Liver (tissue), 3 donors: Measurements from ENCODE around the gene KCNK16.

ENCODE experiments used
- JUND ChIP-seq, 2 donors: IDR thresholded peaks; 2 replicates each; pipeline ENCODE4 v1.6.1; 2016; ENCODE audit warnings: antibody characterized with exemption in 2 of 2
- MAX ChIP-seq: IDR thresholded peaks from 2 replicates; pipeline ENCODE4 v1.6.1; 2016; ENCODE audit warnings: antibody characterized with exemption
- TAF1 ChIP-seq: conservative IDR thresholded peaks from 2 replicates; pipeline ENCODE4 v1.6.1; 2016; ENCODE audit warnings: antibody characterized with exemption, mild to moderate bottlenecking
- TF ChIP-seq, protein P1 (sequence below): IDR thresholded peaks from 2 replicates; pipeline ENCODE4 v1.6.1; 2016; ENCODE audit warnings: antibody characterized with exemption
- TF ChIP-seq, protein P2 (sequence below): IDR thresholded peaks from 2 replicates; pipeline ENCODE4 v1.6.1; 2016; ENCODE audit warnings: antibody characterized with exemption, mild to moderate bottlenecking
- TF ChIP-seq, protein P3 (sequence below): fragments of 150-350 bp; IDR thresholded peaks from 2 replicates; pipeline ENCODE4 v1.5.1; 2017; ENCODE audit warnings: improper control_type of control experiment, low read depth, low read length; ENCODE audit not compliant: missing input control
- donor health status: healthy.
- donor health status: healthy.

DNA sequence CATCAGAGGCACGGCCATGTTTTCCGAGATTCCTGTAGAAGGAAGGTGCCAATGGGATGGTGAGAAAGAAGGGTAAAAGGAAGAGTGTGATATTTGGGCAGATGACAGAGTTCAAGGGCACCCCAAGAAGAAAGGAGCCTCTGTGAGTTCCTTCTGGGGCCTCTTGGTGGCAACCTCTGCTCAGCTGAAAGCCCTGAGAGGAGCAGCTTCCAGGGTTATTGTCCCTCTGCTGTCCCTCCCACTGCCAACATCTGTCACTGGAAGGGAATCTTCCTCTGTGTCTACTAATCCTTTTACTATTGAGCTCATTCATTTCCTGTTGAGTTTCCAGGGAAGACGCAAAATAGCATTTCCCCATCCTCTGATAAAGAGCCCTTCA is 40.0 kb upstream of the KCNK16 start:
- TF ChIP-seq, protein P1, sequence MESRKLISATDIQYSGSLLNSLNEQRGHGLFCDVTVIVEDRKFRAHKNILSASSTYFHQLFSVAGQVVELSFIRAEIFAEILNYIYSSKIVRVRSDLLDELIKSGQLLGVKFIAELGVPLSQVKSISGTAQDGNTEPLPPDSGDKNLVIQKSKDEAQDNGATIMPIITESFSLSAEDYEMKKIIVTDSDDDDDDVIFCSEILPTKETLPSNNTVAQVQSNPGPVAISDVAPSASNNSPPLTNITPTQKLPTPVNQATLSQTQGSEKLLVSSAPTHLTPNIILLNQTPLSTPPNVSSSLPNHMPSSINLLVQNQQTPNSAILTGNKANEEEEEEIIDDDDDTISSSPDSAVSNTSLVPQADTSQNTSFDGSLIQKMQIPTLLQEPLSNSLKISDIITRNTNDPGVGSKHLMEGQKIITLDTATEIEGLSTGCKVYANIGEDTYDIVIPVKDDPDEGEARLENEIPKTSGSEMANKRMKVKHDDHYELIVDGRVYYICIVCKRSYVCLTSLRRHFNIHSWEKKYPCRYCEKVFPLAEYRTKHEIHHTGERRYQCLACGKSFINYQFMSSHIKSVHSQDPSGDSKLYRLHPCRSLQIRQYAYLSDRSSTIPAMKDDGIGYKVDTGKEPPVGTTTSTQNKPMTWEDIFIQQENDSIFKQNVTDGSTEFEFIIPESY, result no peak
- TF ChIP-seq JUND (IDR thresholded peaks at IDR 0.05), result no peak
- TF ChIP-seq, protein P2, sequence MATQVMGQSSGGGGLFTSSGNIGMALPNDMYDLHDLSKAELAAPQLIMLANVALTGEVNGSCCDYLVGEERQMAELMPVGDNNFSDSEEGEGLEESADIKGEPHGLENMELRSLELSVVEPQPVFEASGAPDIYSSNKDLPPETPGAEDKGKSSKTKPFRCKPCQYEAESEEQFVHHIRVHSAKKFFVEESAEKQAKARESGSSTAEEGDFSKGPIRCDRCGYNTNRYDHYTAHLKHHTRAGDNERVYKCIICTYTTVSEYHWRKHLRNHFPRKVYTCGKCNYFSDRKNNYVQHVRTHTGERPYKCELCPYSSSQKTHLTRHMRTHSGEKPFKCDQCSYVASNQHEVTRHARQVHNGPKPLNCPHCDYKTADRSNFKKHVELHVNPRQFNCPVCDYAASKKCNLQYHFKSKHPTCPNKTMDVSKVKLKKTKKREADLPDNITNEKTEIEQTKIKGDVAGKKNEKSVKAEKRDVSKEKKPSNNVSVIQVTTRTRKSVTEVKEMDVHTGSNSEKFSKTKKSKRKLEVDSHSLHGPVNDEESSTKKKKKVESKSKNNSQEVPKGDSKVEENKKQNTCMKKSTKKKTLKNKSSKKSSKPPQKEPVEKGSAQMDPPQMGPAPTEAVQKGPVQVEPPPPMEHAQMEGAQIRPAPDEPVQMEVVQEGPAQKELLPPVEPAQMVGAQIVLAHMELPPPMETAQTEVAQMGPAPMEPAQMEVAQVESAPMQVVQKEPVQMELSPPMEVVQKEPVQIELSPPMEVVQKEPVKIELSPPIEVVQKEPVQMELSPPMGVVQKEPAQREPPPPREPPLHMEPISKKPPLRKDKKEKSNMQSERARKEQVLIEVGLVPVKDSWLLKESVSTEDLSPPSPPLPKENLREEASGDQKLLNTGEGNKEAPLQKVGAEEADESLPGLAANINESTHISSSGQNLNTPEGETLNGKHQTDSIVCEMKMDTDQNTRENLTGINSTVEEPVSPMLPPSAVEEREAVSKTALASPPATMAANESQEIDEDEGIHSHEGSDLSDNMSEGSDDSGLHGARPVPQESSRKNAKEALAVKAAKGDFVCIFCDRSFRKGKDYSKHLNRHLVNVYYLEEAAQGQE, result no peak
- TF ChIP-seq, protein P3, sequence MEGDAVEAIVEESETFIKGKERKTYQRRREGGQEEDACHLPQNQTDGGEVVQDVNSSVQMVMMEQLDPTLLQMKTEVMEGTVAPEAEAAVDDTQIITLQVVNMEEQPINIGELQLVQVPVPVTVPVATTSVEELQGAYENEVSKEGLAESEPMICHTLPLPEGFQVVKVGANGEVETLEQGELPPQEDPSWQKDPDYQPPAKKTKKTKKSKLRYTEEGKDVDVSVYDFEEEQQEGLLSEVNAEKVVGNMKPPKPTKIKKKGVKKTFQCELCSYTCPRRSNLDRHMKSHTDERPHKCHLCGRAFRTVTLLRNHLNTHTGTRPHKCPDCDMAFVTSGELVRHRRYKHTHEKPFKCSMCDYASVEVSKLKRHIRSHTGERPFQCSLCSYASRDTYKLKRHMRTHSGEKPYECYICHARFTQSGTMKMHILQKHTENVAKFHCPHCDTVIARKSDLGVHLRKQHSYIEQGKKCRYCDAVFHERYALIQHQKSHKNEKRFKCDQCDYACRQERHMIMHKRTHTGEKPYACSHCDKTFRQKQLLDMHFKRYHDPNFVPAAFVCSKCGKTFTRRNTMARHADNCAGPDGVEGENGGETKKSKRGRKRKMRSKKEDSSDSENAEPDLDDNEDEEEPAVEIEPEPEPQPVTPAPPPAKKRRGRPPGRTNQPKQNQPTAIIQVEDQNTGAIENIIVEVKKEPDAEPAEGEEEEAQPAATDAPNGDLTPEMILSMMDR, result peak; percentile 6
- no peak for TF ChIP-seq TAF1
- no peak for TF ChIP-seq MAX
